H9 (cell line): ENCODE results near the gene PRDM1. TPM values are rescaled to one million over a fixed set of nuclear protein-coding genes. Genes with fewer than 3 reads are reported as not detected.

Experiments
- DNase-seq: peaks from one replicate; pipeline ENCODE4 v3.0.0-alpha.2; 2017
- H2AFZ ChIP-seq: one replicate; pipeline ENCODE4 v1.6.1; 2013; ENCODE audit warnings: mild to moderate bottlenecking, low read length, control low read depth, moderate library complexity
- H2AK5ac ChIP-seq: 2 replicates; pipeline ENCODE4 v1.6.1; 2013; ENCODE audit warnings: low read length, control low read depth, mixed read lengths; ENCODE audit not compliant: insufficient read length
- H2BK120ac ChIP-seq: one replicate; pipeline ENCODE4 v1.6.1; 2013; ENCODE audit warnings: low read depth, mild to moderate bottlenecking, low read length, control low read depth, inconsistent platforms; ENCODE audit not compliant: poor library complexity, severe bottlenecking
- H2BK12ac ChIP-seq: 2 replicates; pipeline ENCODE4 v1.6.1; 2013; ENCODE audit warnings: low read length, control low read depth, mixed read lengths, low read depth; ENCODE audit not compliant: insufficient read length
- H2BK15ac ChIP-seq: 2 replicates; pipeline ENCODE4 v1.6.1; 2013; ENCODE audit warnings: low read depth, low read length, control low read depth
- H2BK20ac ChIP-seq: one replicate; pipeline ENCODE4 v1.6.1; 2013; ENCODE audit warnings: low read depth, mild to moderate bottlenecking, low read length, control low read depth, inconsistent platforms; ENCODE audit not compliant: poor library complexity, severe bottlenecking
- H2BK5ac ChIP-seq: 2 replicates; pipeline ENCODE4 v1.6.1; 2013; ENCODE audit warnings: low read length, control low read depth, mixed read lengths; ENCODE audit not compliant: insufficient read length
- H3K14ac ChIP-seq: 2 replicates; pipeline ENCODE4 v1.6.1; 2013; ENCODE audit warnings: low read length, control low read depth; ENCODE audit not compliant: insufficient read depth
- H3K18ac ChIP-seq: 2 replicates; pipeline ENCODE4 v1.6.1; 2013; ENCODE audit warnings: low read depth, mild to moderate bottlenecking, mixed read lengths, low read length, control low read depth; ENCODE audit not compliant: insufficient read length
- H3K23ac ChIP-seq: 2 replicates; pipeline ENCODE4 v1.6.1; 2013; ENCODE audit warnings: low read length, control low read depth, mixed read lengths, low read depth; ENCODE audit not compliant: insufficient read length
- H3K23me2 ChIP-seq: 2 replicates; pipeline ENCODE4 v1.6.1; 2013; ENCODE audit warnings: low read depth, mild to moderate bottlenecking, mixed read lengths, low read length, control low read depth; ENCODE audit not compliant: insufficient read length, poor library complexity, severe bottlenecking
- H3K27ac ChIP-seq: 2 replicates; pipeline ENCODE4 v1.5.1; 2013; ENCODE audit warnings: low read length, control low read depth, mixed read lengths, low read depth; ENCODE audit not compliant: insufficient read length
- H3K27me3 ChIP-seq: 2 replicates; pipeline ENCODE4 v1.6.1; 2013; ENCODE audit warnings: low read length, control low read depth, inconsistent platforms; ENCODE audit not compliant: insufficient read depth
- H3K4ac ChIP-seq: 2 replicates; pipeline ENCODE4 v1.6.1; 2013; ENCODE audit warnings: low read depth, mild to moderate bottlenecking, control low read depth, inconsistent platforms, low read length, moderate library complexity
- H3K4me1 ChIP-seq: 2 replicates; pipeline ENCODE4 v1.6.1; 2013; ENCODE audit warnings: low read length, control low read depth, inconsistent platforms; ENCODE audit not compliant: insufficient read depth
- H3K4me2 ChIP-seq: 2 replicates; pipeline ENCODE4 v1.6.1; 2013; ENCODE audit warnings: low read length, control low read depth, mixed read lengths; ENCODE audit not compliant: insufficient read length, insufficient read depth
- H3K56ac ChIP-seq: 2 replicates; pipeline ENCODE4 v1.6.1; 2013; ENCODE audit warnings: low read depth, mild to moderate bottlenecking, mixed read lengths, low read length, control low read depth; ENCODE audit not compliant: insufficient read length
- H3K79me1 ChIP-seq: 2 replicates; pipeline ENCODE4 v1.6.1; 2013; ENCODE audit warnings: low read depth, mild to moderate bottlenecking, moderate library complexity, low read length, control low read depth, inconsistent platforms; ENCODE audit not compliant: insufficient read depth, poor library complexity, severe bottlenecking
- H3K79me2 ChIP-seq: 2 replicates; pipeline ENCODE4 v1.6.1; 2013; ENCODE audit warnings: low read length, control low read depth, inconsistent platforms; ENCODE audit not compliant: insufficient read depth
- H3K9ac ChIP-seq: 2 replicates; pipeline ENCODE4 v1.6.1; 2013; ENCODE audit warnings: low read length, control low read depth, mixed read lengths; ENCODE audit not compliant: insufficient read length; ENCODE audit errors: extremely low read depth
- H3K9me3 ChIP-seq: one replicate; pipeline ENCODE4 v1.6.1; 2013; ENCODE audit warnings: low read depth, low read length, inconsistent platforms; ENCODE audit not compliant: control insufficient read depth
- H3T11ph ChIP-seq: one replicate; pipeline ENCODE4 v1.6.1; 2013; ENCODE audit warnings: mild to moderate bottlenecking, low read length, control low read depth, inconsistent platforms
- H4K20me1 ChIP-seq: one replicate; pipeline ENCODE4 v1.6.1; 2013; ENCODE audit not compliant: control insufficient read depth, insufficient read length, insufficient read depth
- H4K5ac ChIP-seq: 2 replicates; pipeline ENCODE4 v1.6.1; 2013; ENCODE audit warnings: low read depth, mild to moderate bottlenecking, mixed read lengths, low read length, control low read depth; ENCODE audit not compliant: insufficient read length
- H4K8ac ChIP-seq: replicated peaks from 2 replicates; pipeline ENCODE4 v1.6.1; 2013; ENCODE audit warnings: low read length, control low read depth, mixed read lengths, low read depth; ENCODE audit not compliant: insufficient read length
- H4K91ac ChIP-seq: 2 replicates; pipeline ENCODE4 v1.6.1; 2013; ENCODE audit warnings: low read depth, mild to moderate bottlenecking, moderate library complexity, mixed read lengths, low read length, control low read depth; ENCODE audit not compliant: insufficient read length
- H3K27ac Mint-ChIP-seq, 3 experiments: 2 replicates in 2 of 3; 3 replicates in 1 of 3; pipeline ENCODE4 v1.8.0; 2020 to 2021; ENCODE audit warnings: mixed read lengths in 3 of 3, mild to moderate bottlenecking in 1 of 3, moderate library complexity in 1 of 3
- H3K27me3 Mint-ChIP-seq: 2 replicates; pipeline ENCODE4 v1.8.0; 2021; ENCODE audit warnings: low read depth, mild to moderate bottlenecking, moderate library complexity, mixed read lengths
- H3K36me3 Mint-ChIP-seq, 3 experiments: 2 replicates in 2 of 3; 3 replicates in 1 of 3; pipeline ENCODE4 v1.8.0; 2020 to 2021; ENCODE audit warnings: low read depth in 3 of 3, mixed read lengths in 3 of 3; ENCODE audit not compliant: insufficient read depth in 1 of 3
- H3K4me1 Mint-ChIP-seq, 2 experiments: 2 replicates each; pipeline ENCODE4 v1.8.0; 2020; ENCODE audit warnings: mixed read lengths in 2 of 2
- H3K4me3 Mint-ChIP-seq, 2 experiments: 2 replicates in 1 of 2; 3 replicates in 1 of 2; pipeline ENCODE4 v1.8.0; 2020 to 2021; ENCODE audit warnings: mild to moderate bottlenecking in 2 of 2, mixed read lengths in 2 of 2, moderate library complexity in 1 of 2
- H3K9me3 Mint-ChIP-seq, 2 experiments: 2 replicates in 1 of 2; 3 replicates in 1 of 2; pipeline ENCODE4 v1.8.0; 2020; ENCODE audit warnings: mild to moderate bottlenecking in 2 of 2, mixed read lengths in 2 of 2, moderate library complexity in 1 of 2
- CTCF ChIP-seq: fragments of 200-600 bp; sonication (generic); conservative IDR thresholded peaks from 3 replicates; pipeline ENCODE4 v1.8.0; 2021; ENCODE audit warnings: antibody characterized with exemption, mild to moderate bottlenecking
- WGBS: extraction: QIAGEN DNeasy Blood & Tissue Kit; methylation state at CpG from one replicate; pipeline ENCODE4 v1.1.7; 2013; ENCODE audit warnings: missing lambda C conversion rate, low lambda C conversion rate, mixed read lengths; ENCODE audit not compliant: insufficient read length; ENCODE audit errors: extremely low coverage; 5-methylcytosine and 5-hydroxymethylcytosine counted together
- total RNA-seq: library from RNA; stranded (reverse); gene quantifications from 2 replicates; pipeline ENCODE4 v1.2.1, GENCODE V29; 2021

PRDM1 gene
- total RNA-seq, 1 experiment from 2014 or later, result 2.9 TPM

GRCh38 chr6:106077170-106077569 lies 9.0 kb upstream of the PRDM1 start:
- H3K9ac ChIP-seq, result no peak overlapping the region
- H3K9me3 ChIP-seq, result no peaks in the 10 kb centered on the region
- no peaks in the 10 kb centered on the region for H3K79me1 ChIP-seq
- no peak overlapping the region for H3K14ac ChIP-seq
- H3K18ac ChIP-seq, result no peak overlapping the region
- H3K4me3 Mint-ChIP-seq, result no peak overlapping the region
- H4K20me1 ChIP-seq, result no peaks in the 10 kb centered on the region
- H3K27me3 Mint-ChIP-seq, result peaks cover 11% of the 10 kb centered on the region
- H3K27ac Mint-ChIP-seq, result no peak overlapping the region
- H3K27me3 ChIP-seq, result no peaks in the 10 kb centered on the region
- no peak for TF ChIP-seq CTCF
- peaks cover 15 to 19% of the 10 kb centered on the region in 2 experiments for H3K4me1 Mint-ChIP-seq
- H2BK5ac ChIP-seq, result no peak overlapping the region
- H3K9me3 Mint-ChIP-seq, result no peaks in the 10 kb centered on the region
- no peak overlapping the region for H2BK12ac ChIP-seq
- no CpG with 5 or more reads among the region's 3 CpGs for WGBS
- no peak overlapping the region for H2BK120ac ChIP-seq
- no peaks in the 10 kb centered on the region for H3K36me3 Mint-ChIP-seq
- no peaks in the 10 kb centered on the region for H3K4me1 ChIP-seq
- H3K27ac ChIP-seq, result no peak overlapping the region
- no peak overlapping the region for H3K4me2 ChIP-seq
- H3K4ac ChIP-seq, result no peak overlapping the region
- H3K23ac ChIP-seq, result no peak overlapping the region
- H3K56ac ChIP-seq, result no peak overlapping the region
- H2BK20ac ChIP-seq, result no peak overlapping the region
- H3K79me2 ChIP-seq, result no peaks in the 10 kb centered on the region
- no peaks in the 10 kb centered on the region for H3K23me2 ChIP-seq
- no peak overlapping the region for H2AFZ ChIP-seq
- no peak overlapping the region for H4K91ac ChIP-seq
- H3T11ph ChIP-seq, result no peak overlapping the region
- no peak overlapping the region for H2BK15ac ChIP-seq
- H4K5ac ChIP-seq, result no peak overlapping the region
- H2AK5ac ChIP-seq, result no peak overlapping the region
- DNase-seq, result no peak
- no peak overlapping the region for H4K8ac ChIP-seq
